CD8-positive, alpha-beta memory T cell (primary cell): ENCODE measurements around the gene ZNF155. TPM values are rescaled to one million over a fixed set of nuclear protein-coding genes. Genes with fewer than 3 reads are reported as not detected.
"Not testable (repeated sequence)": the region's sequence is repeated elsewhere in the genome, so short reads cannot be mapped to it uniquely, and the experiment has no call there.

Source experiments
- CTCF ChIA-PET: fragments of 350-600 bp; sonication (Branson Sonifier 250); formaldehyde crosslinking; loops from one replicate; lab custom pipeline; 2021; ENCODE audit warnings: antibody characterized with exemption; lab: Charles Lee
- POLR2A ChIA-PET: fragments of 350-600 bp; sonication (Branson Sonifier 250); formaldehyde crosslinking; loops from one replicate; lab custom pipeline; 2021; ENCODE audit warnings: antibody characterized with exemption; lab: Charles Lee
- DNase-seq, 5 donors: peaks; one replicate each; pipeline versions ENCODE4 v3.0.0 to v3.0.0-alpha.2; 2020 to 2022; ENCODE audit warnings: mixed read lengths in 1 of 5
- H3K27ac ChIP-seq: one replicate; pipeline ENCODE4 v1.7.0; 2013; ENCODE audit warnings: low read depth, mild to moderate bottlenecking, low read length, moderate library complexity
- H3K27me3 ChIP-seq: 2 replicates; pipeline ENCODE4 v1.7.0; 2013; ENCODE audit warnings: low read length, mild to moderate bottlenecking; ENCODE audit not compliant: insufficient read depth, poor library complexity, severe bottlenecking
- H3K36me3 ChIP-seq: 2 replicates; pipeline ENCODE4 v1.7.0; 2013; ENCODE audit warnings: mild to moderate bottlenecking, low read length, moderate library complexity; ENCODE audit not compliant: insufficient read depth
- H3K4me1 ChIP-seq: 2 replicates; pipeline ENCODE4 v1.7.0; 2013; ENCODE audit warnings: mild to moderate bottlenecking, low read length, moderate library complexity; ENCODE audit not compliant: insufficient read depth
- H3K4me3 ChIP-seq: 2 replicates; pipeline ENCODE4 v1.7.0; 2013; ENCODE audit warnings: mild to moderate bottlenecking, low read length
- H3K9me3 ChIP-seq: 2 replicates; pipeline ENCODE4 v1.7.0; 2013; ENCODE audit warnings: mild to moderate bottlenecking, low read length
- H3K27ac Mint-ChIP-seq, 8 donors: one replicate each; pipeline ENCODE4 v1.8.0; 2020 to 2021; ENCODE audit warnings: mixed read lengths in 8 of 8, mild to moderate bottlenecking in 6 of 8, inconsistent platforms in 3 of 8, moderate library complexity in 3 of 8
- H3K27me3 Mint-ChIP-seq, 2 donors: one replicate each; pipeline ENCODE4 v1.8.0; 2020 to 2021; ENCODE audit warnings: mixed read lengths in 2 of 2, mild to moderate bottlenecking in 1 of 2, moderate library complexity in 1 of 2
- H3K36me3 Mint-ChIP-seq, 3 donors: one replicate each; pipeline ENCODE4 v1.8.0; 2020 to 2021; ENCODE audit warnings: mixed read lengths in 3 of 3, inconsistent platforms in 1 of 3, mild to moderate bottlenecking in 1 of 3
- H3K4me1 Mint-ChIP-seq, 3 donors: one replicate each; pipeline ENCODE4 v1.8.0; 2020 to 2021; ENCODE audit warnings: mixed read lengths in 3 of 3, inconsistent platforms in 1 of 3, mild to moderate bottlenecking in 1 of 3
- H3K4me3 Mint-ChIP-seq, 7 donors: one replicate each; pipeline ENCODE4 v1.8.0; 2020 to 2021; ENCODE audit warnings: mixed read lengths in 7 of 7, mild to moderate bottlenecking in 6 of 7, moderate library complexity in 4 of 7, inconsistent platforms in 2 of 7
- H3K9me3 Mint-ChIP-seq, 5 donors: one replicate each; pipeline ENCODE4 v1.8.0; 2020 to 2022; ENCODE audit warnings: mixed read lengths in 5 of 5, mild to moderate bottlenecking in 3 of 5, moderate library complexity in 2 of 5, inconsistent platforms in 1 of 5
- polyA plus RNA-seq: library from polyadenylated mRNA; unstranded; fragments of 300-500 nt; fragmentation: Illumina TruSeq; gene quantifications from one replicate; pipeline ENCODE4 v1.2.3, GENCODE V29; 2021
- total RNA-seq, 2 experiments: library from RNA; stranded (reverse); gene quantifications; one replicate each; pipeline ENCODE4 v1.2.3, GENCODE V29; 2021

Gene ZNF155
- total and polyA plus RNA-seq, 3 experiments from 2014 or later, result 5.0 to 5.8 (median 5.4) TPM

- H3K27ac ChIP-seq, H3K4me1 ChIP-seq, H3K36me3 ChIP-seq, H3K4me3 ChIP-seq, DNase-seq, H3K9me3 ChIP-seq, POLR2A ChIA-PET, H3K27me3 ChIP-seq: not testable (repeated sequence)
- Mint-ChIP-seq H3K27me3 (peaks cover 29 to 48% of the 10 kb centered on the region in 2 donors), H3K27ac (peak overlapping the region in 2 of 8 donors; percentile 6 to 15), H3K4me3 (peak overlapping the region; percentile 7 to 88 (median 38)), H3K36me3 (peaks cover 9 to 51% (median 10%) of the 10 kb centered on the region in 3 donors), H3K9me3 (peaks cover 29 to 57% (median 42%) of the 10 kb centered on the region in 5 donors), H3K4me1 (peaks cover 11 to 15% (median 13%) of the 10 kb centered on the region in 3 donors)
- CTCF ChIA-PET, result interaction anchor here (2.1 kb wide), 1 partner anchor 14 kb away, joined by 8 read pairs; the partner anchor contains the start of gene ZNF45
These were observed 34.2 kb upstream of the ZNF155 start for GRCh38 chr19:43949803-43950202.

GRCh38 chr19:43950834-43951645 is 32.9 kb upstream of the ZNF155 start, which contains the start of gene ZNF221:
TSS of gene ZNF221 (plus strand) at chr19:43951228. CDS start at chr19:43962727, 11,499 bp downstream.
- Mint-ChIP-seq H3K27me3 (peaks cover 18 to 37% of the 10 kb centered on the region in 2 donors), H3K27ac (peak within 1 kb of the TSS; percentile 23 to 92 (median 80))
- CTCF ChIA-PET, result interaction anchor here (2.1 kb wide), 1 partner anchor 16 kb away, joined by 8 read pairs; the partner anchor contains the start of gene ZNF45

GRCh38 chr19:43956827-43957226 is 27.2 kb upstream of the ZNF155 start:
- no peaks in the 10 kb centered on the region for H3K27me3 ChIP-seq
- Mint-ChIP-seq H3K4me1 (peaks cover 0 to 5% (median 4%) of the 10 kb centered on the region in 3 donors), H3K36me3 (peaks cover 0 to 67% (median 16%) of the 10 kb centered on the region in 3 donors), H3K4me3 (no peak overlapping the region), H3K9me3 (peaks cover 19 to 59% (median 42%) of the 10 kb centered on the region in 5 donors), H3K27me3 (no peaks in the 10 kb centered on the region), H3K27ac (no peak overlapping the region)
- H3K4me3 ChIP-seq, result no peak overlapping the region
- H3K4me1 ChIP-seq, result no peaks in the 10 kb centered on the region
- ChIA-PET POLR2A (no interaction called here), CTCF (no interaction called here)
- no peak for DNase-seq
- no peaks in the 10 kb centered on the region for H3K9me3 ChIP-seq
- H3K27ac ChIP-seq, result no peak overlapping the region
- no peaks in the 10 kb centered on the region for H3K36me3 ChIP-seq

More at GRCh38 chr19:43950834-43951645, 32.9 kb upstream of the ZNF155 start, which contains the start of gene ZNF221:
- DNase-seq, result peak; percentile 21 to 64 (median 42)
- Mint-ChIP-seq H3K9me3 (peaks cover 26 to 63% (median 41%) of the 10 kb centered on the region in 5 donors), H3K4me3 (peak within 1 kb of the TSS; percentile 89 to 98 (median 97)), H3K36me3 (peaks cover 9 to 59% (median 11%) of the 10 kb centered on the region in 3 donors), H3K4me1 (peaks cover 11 to 15% (median 13%) of the 10 kb centered on the region in 3 donors)
- H3K27ac ChIP-seq, result peak within 1 kb of the TSS; percentile 34
- POLR2A ChIA-PET, result no interaction called here
- peak within 1 kb of the TSS; percentile 80 for H3K4me3 ChIP-seq
- H3K36me3 ChIP-seq, result no peaks in the 10 kb centered on the region
- no peaks in the 10 kb centered on the region for H3K4me1 ChIP-seq
- H3K9me3 ChIP-seq, result no peaks in the 10 kb centered on the region
- H3K27me3 ChIP-seq, result no peaks in the 10 kb centered on the region

- H3K27me3 Mint-ChIP-seq, result no peaks in the 10 kb centered on the region
- ChIA-PET POLR2A (no interaction called here), CTCF (no interaction called here)
- H3K4me1 Mint-ChIP-seq, result no peaks in the 10 kb centered on the region
- H3K4me3 Mint-ChIP-seq, result no peak overlapping the region
- no peaks in the 10 kb centered on the region for H3K9me3 ChIP-seq
- H3K36me3 ChIP-seq, result no peaks in the 10 kb centered on the region
- no peak overlapping the region for H3K27ac Mint-ChIP-seq
- no peaks in the 10 kb centered on the region for H3K27me3 ChIP-seq
- peaks cover 0 to 71% (median 25%) of the 10 kb centered on the region in 3 donors for H3K36me3 Mint-ChIP-seq
- no peak for DNase-seq
- no peak overlapping the region for H3K27ac ChIP-seq
- H3K9me3 Mint-ChIP-seq, result peaks cover 21 to 70% (median 51%) of the 10 kb centered on the region in 5 donors
- H3K4me3 ChIP-seq, result no peak overlapping the region
- H3K4me1 ChIP-seq, result no peaks in the 10 kb centered on the region
These were observed 26.1 kb upstream of the ZNF155 start for GRCh38 chr19:43957891-43958290.

GRCh38 chr19:43960411-43960810 is 23.6 kb upstream of the ZNF155 start:
- H3K9me3 Mint-ChIP-seq, result peaks cover 34 to 79% (median 60%) of the 10 kb centered on the region in 5 donors
- no peak for DNase-seq
- H3K36me3 ChIP-seq, result no peaks in the 10 kb centered on the region
- no peaks in the 10 kb centered on the region for H3K27me3 Mint-ChIP-seq
- H3K36me3 Mint-ChIP-seq, result peaks cover 10 to 79% (median 45%) of the 10 kb centered on the region in 3 donors
- H3K27ac Mint-ChIP-seq, result no peak overlapping the region
- no peaks in the 10 kb centered on the region for H3K4me1 Mint-ChIP-seq
- no peak overlapping the region for H3K4me3 Mint-ChIP-seq
- ChIA-PET CTCF (no interaction called here), POLR2A (no interaction called here)
- H3K4me1 ChIP-seq, result no peaks in the 10 kb centered on the region
- no peaks in the 10 kb centered on the region for H3K27me3 ChIP-seq
- no peaks in the 10 kb centered on the region for H3K9me3 ChIP-seq
- no peak overlapping the region for H3K4me3 ChIP-seq
- no peak overlapping the region for H3K27ac ChIP-seq

GRCh38 chr19:43966079-43966694 is 17.8 kb upstream of the ZNF155 start:
- H3K27me3 ChIP-seq, result no peaks in the 10 kb centered on the region
- Mint-ChIP-seq H3K36me3 (peaks cover 26 to 85% (median 64%) of the 10 kb centered on the region in 3 donors), H3K9me3 (peaks cover 54 to 93% (median 83%) of the 10 kb centered on the region in 5 donors), H3K4me3 (no peak overlapping the region), H3K4me1 (no peaks in the 10 kb centered on the region), H3K27ac (no peak overlapping the region), H3K27me3 (no peaks in the 10 kb centered on the region)
- no peak overlapping the region for H3K27ac ChIP-seq
- POLR2A ChIA-PET, result no interaction called here
- peaks cover 6% of the 10 kb centered on the region for H3K36me3 ChIP-seq
- H3K4me1 ChIP-seq, result no peaks in the 10 kb centered on the region
- CTCF ChIA-PET, result interaction anchor here (1.4 kb wide), 1 partner anchor 12 kb away, joined by 5 read pairs; no protein-coding TSS in a partner anchor
- peaks cover 23% of the 10 kb centered on the region for H3K9me3 ChIP-seq
- no peak overlapping the region for H3K4me3 ChIP-seq
- DNase-seq, result no peak

GRCh38 chr19:43976732-43977131 is 7.3 kb upstream of the ZNF155 start:
- Mint-ChIP-seq H3K9me3 (peaks cover 26 to 61% (median 52%) of the 10 kb centered on the region in 5 donors), H3K4me1 (no peaks in the 10 kb centered on the region), H3K27me3 (peaks cover 0 to 4% of the 10 kb centered on the region in 2 donors), H3K4me3 (no peak overlapping the region), H3K36me3 (peaks cover 0 to 51% (median 8%) of the 10 kb centered on the region in 3 donors), H3K27ac (no peak overlapping the region)
- Histone ChIP-seq H3K36me3 (no peaks in the 10 kb centered on the region), H3K4me1 (no peaks in the 10 kb centered on the region), H3K9me3 (peaks cover 4% of the 10 kb centered on the region), H3K4me3 (no peak overlapping the region), H3K27me3 (no peaks in the 10 kb centered on the region), H3K27ac (no peak overlapping the region)
- no peak for DNase-seq
- CTCF ChIA-PET, result no interaction called here
- POLR2A ChIA-PET, result no interaction called here
